HCT116 (cell line): Measurements from ENCODE around the gene KCTD15. TPM values are rescaled to one million over a fixed set of nuclear protein-coding genes. Genes with fewer than 3 reads are reported as not detected.

ENCODE experiments used
- ATAC-seq: fragments of 200-7000 bp; cut with Tn5 transposase; 2 replicates; pipeline ENCODE4 v1.9.1; 2020; ENCODE audit warnings: mild to moderate bottlenecking, moderate library complexity
- BruUV-seq: library from RNA; stranded (reverse); fragments of 400-500 nt; replicated peaks from 2 replicates; lab custom pipeline; 2021; lab: Mats Ljungman, UMichigan
- CTCF ChIA-PET: fragments of 300-600 bp; sonication (Branson Sonifier 250); formaldehyde crosslinking; loops from one replicate; lab custom pipeline; 2021; ENCODE audit warnings: antibody characterized with exemption; lab: Charles Lee
- POLR2A ChIA-PET: fragments of 300-600, 350-600 bp; sonication (Branson Sonifier 250); formaldehyde crosslinking; loops from one replicate; lab custom pipeline; 2021; ENCODE audit warnings: antibody characterized with exemption; lab: Charles Lee
- RAD21 ChIA-PET, 2 experiments: fragments of 300-600 bp; sonication (Branson Sonifier 250); formaldehyde crosslinking; loops; one replicate each; lab custom pipeline; 2023; ENCODE audit warnings: low total read pairs in 2 of 2; ENCODE audit not compliant: uncharacterized antibody in 2 of 2, unreplicated experiment in 2 of 2, low non-redundant PET in 1 of 2; lab: Charles Lee
- DNase-seq: peaks from one replicate; pipeline ENCODE4 v3.0.0-alpha.2; 2010; ENCODE audit warnings: low read depth, low spot score
- H2AFZ ChIP-seq: fragments of 200-600 bp; shearing (Covaris generic), sonication (generic); 2 replicates; pipeline ENCODE4 v1.6.1; 2017; ENCODE audit warnings: low read depth, mixed run types, mixed read lengths, antibody characterized with exemption, low read length; ENCODE audit not compliant: poor library complexity, severe bottlenecking
- H3K27ac ChIP-seq: 2 replicates; pipeline ENCODE4 v1.5.1; 2012; ENCODE audit warnings: low read depth, low read length
- H3K27me3 ChIP-seq: fragments of 200-600 bp; sonication (generic); 2 replicates; pipeline ENCODE4 v1.6.1; 2016; ENCODE audit warnings: mixed run types, low read length, mixed read lengths; ENCODE audit not compliant: insufficient read depth
- H3K36me3 ChIP-seq, 2 experiments: fragments of 200-500 bp in 1 of 2; fragments of 200-600 bp in 1 of 2; sonication (Bioruptor generic) in 1 of 2; sonication (generic) in 1 of 2; 2 replicates each; pipeline versions ENCODE4 v1.5.1 to v1.6.1; 2014 to 2016; ENCODE audit warnings: low read length in 2 of 2, inconsistent platforms in 1 of 2, mixed read lengths in 1 of 2, mixed run types in 1 of 2; ENCODE audit not compliant: insufficient read depth in 2 of 2, control insufficient read depth in 1 of 2
- H3K4me1 ChIP-seq, 2 experiments: fragments of 200-600 bp in 1 of 2; sonication (generic) in 1 of 2; 2 replicates each; pipeline versions ENCODE4 v1.5.1 to v1.6.1; 2012 to 2017; ENCODE audit warnings: low read length in 2 of 2, inconsistent platforms in 1 of 2, mild to moderate bottlenecking in 1 of 2, mixed read lengths in 1 of 2, mixed run types in 1 of 2, moderate library complexity in 1 of 2; ENCODE audit not compliant: insufficient read depth in 2 of 2, control insufficient read depth in 1 of 2
- H3K4me2 ChIP-seq: fragments of 200-600 bp; sonication (generic); 2 replicates; pipeline ENCODE4 v1.6.1; 2017; ENCODE audit warnings: mixed run types, low read length, mixed read lengths
- H3K4me3 ChIP-seq, 2 experiments: fragments of 200-600 bp in 1 of 2; sonication (generic) in 1 of 2; replicated peaks in 1 of 2; 2 replicates each; pipeline ENCODE4 v1.5.1; 2011 to 2016; ENCODE audit warnings: low read length in 2 of 2, control low read depth in 1 of 2, low read depth in 1 of 2, mild to moderate bottlenecking in 1 of 2, mixed read lengths in 1 of 2, mixed run types in 1 of 2
- H3K79me2 ChIP-seq: fragments of 200-600 bp; sonication (generic); 2 replicates; pipeline ENCODE4 v1.6.1; 2017; ENCODE audit warnings: mild to moderate bottlenecking, mixed run types, low read length, moderate library complexity, mixed read lengths; ENCODE audit not compliant: insufficient read depth
- H3K9ac ChIP-seq: fragments of 200-600 bp; sonication (generic); 2 replicates; pipeline ENCODE4 v1.6.1; 2016; ENCODE audit warnings: low read length, mixed read lengths
- H3K9me2 ChIP-seq: fragments of 200-600 bp; sonication (generic), shearing (Covaris generic); 2 replicates; pipeline ENCODE4 v1.6.1; 2017; ENCODE audit warnings: mixed run types, mild to moderate bottlenecking, moderate library complexity; ENCODE audit not compliant: insufficient read depth
- H3K9me3 ChIP-seq, 2 experiments: fragments of 200-500 bp in 1 of 2; fragments of 200-600 bp in 1 of 2; sonication (Bioruptor generic) in 1 of 2; sonication (generic) in 1 of 2; 2 replicates each; pipeline ENCODE4 v1.6.1; 2014 to 2017; ENCODE audit warnings: low read length in 2 of 2, mixed read lengths in 2 of 2, inconsistent platforms in 1 of 2, low read depth in 1 of 2, mild to moderate bottlenecking in 1 of 2, mixed run types in 1 of 2, moderate library complexity in 1 of 2; ENCODE audit not compliant: control insufficient read depth in 1 of 2, insufficient read depth in 1 of 2
- H4K20me1 ChIP-seq: fragments of 200-600 bp; sonication (generic), shearing (Covaris generic); 2 replicates; pipeline ENCODE4 v1.6.1; 2017; ENCODE audit warnings: mixed run types, mild to moderate bottlenecking, moderate library complexity; ENCODE audit not compliant: insufficient read depth
- CEBPB ChIP-seq: IDR thresholded peaks from 2 replicates; pipeline ENCODE4 v1.6.1; 2012; ENCODE audit warnings: low read depth
- EZH2 ChIP-seq: fragments of 200-600 bp; sonication (generic); IDR thresholded peaks from 2 replicates; pipeline ENCODE4 v1.6.1; 2017; ENCODE audit warnings: antibody characterized with exemption, mixed run types
- FOSL1 ChIP-seq: IDR thresholded peaks from 2 replicates; pipeline ENCODE4 v1.6.1; 2012; ENCODE audit warnings: low read depth
- POLR2AphosphoS5 ChIP-seq: IDR thresholded peaks from 2 replicates; pipeline ENCODE4 v1.6.1; 2011; ENCODE audit warnings: mild to moderate bottlenecking, low read depth, low read length, moderate library complexity
- RAD21 ChIP-seq: IDR thresholded peaks from 2 replicates; pipeline ENCODE4 v1.6.1; 2012; ENCODE audit warnings: low read depth, mild to moderate bottlenecking
- SRF ChIP-seq: IDR thresholded peaks from 2 replicates; pipeline ENCODE4 v1.6.1; 2012; ENCODE audit warnings: low read depth
- TCF7L2 ChIP-seq: IDR thresholded peaks from 2 replicates; pipeline ENCODE4 v1.7.0; 2011; ENCODE audit warnings: borderline replicate concordance, inconsistent platforms; ENCODE audit not compliant: insufficient read depth, insufficient read length; ENCODE audit errors: extremely low read depth
- YY1 ChIP-seq: IDR thresholded peaks from 2 replicates; pipeline ENCODE4 v1.6.1; 2011; ENCODE audit warnings: low read length, low read depth, moderate library complexity, mild to moderate bottlenecking; ENCODE audit not compliant: insufficient replicate concordance; ENCODE audit errors: extremely low read depth
- ZBTB33 ChIP-seq: IDR thresholded peaks from 2 replicates; pipeline ENCODE4 v1.6.1; 2011; ENCODE audit warnings: mild to moderate bottlenecking, low read length, moderate library complexity; ENCODE audit not compliant: insufficient replicate concordance; ENCODE audit errors: extremely low read depth
- ZFX ChIP-seq: fragments of 450-650 bp; IDR thresholded peaks from 2 replicates; pipeline ENCODE4 v1.6.1; 2017
- ZNF274 ChIP-seq: fragments of 200-500 bp; sonication (Bioruptor generic); IDR thresholded peaks from 2 replicates; pipeline ENCODE4 v1.6.1; 2014; ENCODE audit warnings: mild to moderate bottlenecking, low read depth, low read length, inconsistent platforms
- intact Hi-C: fragments of 100-400 bp; cut with micrococcal nuclease; formaldehyde crosslinking; loops from 2 replicates; pipeline ENCODE4 v1.10.0; 2022
- total RNA-seq: library from RNA; stranded (reverse); gene quantifications from one replicate; pipeline ENCODE4 v1.2.1, GENCODE V29; 2021; ENCODE audit not compliant: unreplicated experiment
- TF ChIP-seq, protein P1 (sequence below): IDR thresholded peaks from 2 replicates; pipeline ENCODE4 v1.6.1; 2012

Gene KCTD15
- total RNA-seq, 1 experiment from 2014 or later: 29.2 TPM

GRCh38 chr19:33819506-33819879 is 22.8 kb downstream of the KCTD15 start:
- Histone ChIP-seq H3K36me3 (no peaks in the 10 kb centered on the region), H3K4me2 (peak overlapping the region; percentile 85), H3K4me3 (peak overlapping the region; percentile 55 to 63), H2AFZ (no peak overlapping the region), H3K27ac (peak overlapping the region; percentile 74), H3K27me3 (no peaks in the 10 kb centered on the region), H3K9me2 (no peaks in the 10 kb centered on the region)
- no peak for ATAC-seq
- CTCF ChIA-PET: interaction anchor here (1.2 kb wide), 1 partner anchor 42 kb away, joined by 4 read pairs; no protein-coding TSS in a partner anchor
- intact Hi-C loops: no loop called here
- no TSS peak for BruUV-seq
- no peak for TF ChIP-seq YY1
- TF ChIP-seq, all 23 proteins: peak for 0
- DNase-seq: no peak
- Histone ChIP-seq H3K79me2 (no peaks in the 10 kb centered on the region), H3K9me3 (no peaks in the 10 kb centered on the region), H4K20me1 (no peaks in the 10 kb centered on the region), H3K9ac (peak overlapping the region; percentile 64), H3K4me1 (peaks cover 14 to 37% of the 10 kb centered on the region in 2 experiments)
- ChIA-PET POLR2A (interaction anchor here (1.5 kb wide), 1 partner anchor 277 kb away, joined by 4 read pairs; no protein-coding TSS in a partner anchor), RAD21 (interaction anchor here in 1 of 2 experiments (0.6 kb wide), 1 partner anchor 32 kb away, joined by 3 read pairs; no protein-coding TSS in a partner anchor)

GRCh38 chr19:33819880-33820781 is 23.5 kb downstream of the KCTD15 start:
- Histone ChIP-seq H3K36me3 (no peaks in the 10 kb centered on the region), H3K79me2 (no peaks in the 10 kb centered on the region), H3K27me3 (no peaks in the 10 kb centered on the region), H3K9me2 (no peaks in the 10 kb centered on the region), H3K27ac (peak overlapping the region; percentile 74), H4K20me1 (no peaks in the 10 kb centered on the region), H3K9me3 (no peaks in the 10 kb centered on the region), H2AFZ (no peak overlapping the region), H3K4me1 (peaks cover 14 to 37% of the 10 kb centered on the region in 2 experiments), H3K4me2 (peak overlapping the region; percentile 85), H3K9ac (peak overlapping the region; percentile 64), H3K4me3 (peak overlapping the region; percentile 55 to 63)
- intact Hi-C loops: no loop called here
- BruUV-seq: TSS peak; percentile 80
- ChIA-PET RAD21 (interaction anchor here in 1 of 2 experiments (0.6 to 1.0 kb wide), 2 partner anchors 23 to 32 kb away, joined by 3 read pairs; partner anchors contain the start of gene KCTD15), POLR2A (interaction anchor here (0.6 to 1.5 kb wide), 2 partner anchors 47 to 276 kb away, joined by 4 read pairs; no protein-coding TSS in a partner anchor), CTCF (interaction anchor here (1.2 kb wide), 1 partner anchor 42 kb away, joined by 4 read pairs; no protein-coding TSS in a partner anchor)
- no peak for DNase-seq
- ATAC-seq: peak; percentile 90
- TF ChIP-seq POLR2AphosphoS5 (peak; percentile 67; the same call in 1 of the 2 replicates), ZNF274 (no peak), ZBTB33 (peak; percentile 35), CEBPB (peak; percentile 75), TCF7L2 (no peak), EZH2 (no peak), SRF (no peak), RAD21 (no peak), ZFX (peak; percentile 89), FOSL1 (peak; percentile 42; the same call in 1 of the 2 replicates)
- TF ChIP-seq, protein P1, sequence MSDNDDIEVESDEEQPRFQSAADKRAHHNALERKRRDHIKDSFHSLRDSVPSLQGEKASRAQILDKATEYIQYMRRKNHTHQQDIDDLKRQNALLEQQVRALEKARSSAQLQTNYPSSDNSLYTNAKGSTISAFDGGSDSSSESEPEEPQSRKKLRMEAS: peak; percentile 80
